ENCODE measurements around the gene GCGR. TPM values are rescaled to one million over a fixed set of nuclear protein-coding genes. Genes with fewer than 3 reads are reported as not detected.

Gene GCGR
- total and polyA plus RNA-seq, 2 of the 13 experiments (the other 11 are each of a cell fraction or from before 2014, with no cell fraction given): 0.04 to 0.13 TPM

DNA sequence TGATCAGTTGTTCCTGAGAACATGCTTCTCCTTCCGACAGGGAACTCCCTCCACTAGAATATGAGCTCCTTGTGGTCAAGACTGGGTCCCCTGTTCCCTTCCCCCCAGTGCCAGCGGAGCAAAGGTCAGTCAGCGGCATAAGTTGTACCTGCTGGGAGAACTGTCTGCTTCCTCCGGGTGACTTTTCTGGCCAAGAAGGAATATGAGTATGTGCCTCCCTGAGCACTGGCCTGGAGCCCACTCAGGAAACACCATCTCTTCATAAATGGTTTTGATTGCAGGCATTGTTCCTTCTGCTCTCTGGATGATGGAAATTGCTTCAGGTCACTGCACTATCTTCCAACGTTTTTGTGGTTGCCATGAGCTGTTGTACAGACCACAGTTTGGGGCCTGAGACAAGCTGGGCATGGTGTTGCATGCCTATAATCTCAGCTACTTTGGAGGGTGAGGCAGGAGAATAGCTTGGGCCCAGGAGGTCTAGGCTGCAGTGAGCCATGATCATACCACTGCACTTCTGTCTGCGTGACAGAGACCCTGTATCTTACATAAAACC is 59.2 kb downstream of the GCGR start (continued):
- no peak for TF ChIP-seq ZMYM3 (CRISPR knock-in tag; IDR thresholded peaks at IDR 0.05)
- no peak for TF ChIP-seq SKI (IDR thresholded peaks at IDR 0.05; ENCODE audit: partially characterized antibody)
- TF ChIP-seq ZNF713 (CRISPR knock-in tag; IDR thresholded peaks at IDR 0.05): no peak
- no peak for TF ChIP-seq ZNF225 (CRISPR knock-in tag; IDR thresholded peaks at IDR 0.05)
- TF ChIP-seq FOXK2 (IDR thresholded peaks at IDR 0.05): no peak
- no peak for TF ChIP-seq AKAP8 (CRISPR knock-in tag; IDR thresholded peaks at IDR 0.05)
- TF ChIP-seq ZNF510 (CRISPR knock-in tag; IDR thresholded peaks at IDR 0.05; ENCODE audit: low read depth): no peak
- TF ChIP-seq, protein P1, sequence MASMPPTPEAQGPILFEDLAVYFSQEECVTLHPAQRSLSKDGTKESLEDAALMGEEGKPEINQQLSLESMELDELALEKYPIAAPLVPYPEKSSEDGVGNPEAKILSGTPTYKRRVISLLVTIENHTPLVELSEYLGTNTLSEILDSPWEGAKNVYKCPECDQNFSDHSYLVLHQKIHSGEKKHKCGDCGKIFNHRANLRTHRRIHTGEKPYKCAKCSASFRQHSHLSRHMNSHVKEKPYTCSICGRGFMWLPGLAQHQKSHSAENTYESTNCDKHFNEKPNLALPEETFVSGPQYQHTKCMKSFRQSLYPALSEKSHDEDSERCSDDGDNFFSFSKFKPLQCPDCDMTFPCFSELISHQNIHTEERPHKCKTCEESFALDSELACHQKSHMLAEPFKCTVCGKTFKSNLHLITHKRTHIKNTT (CRISPR knock-in tag; IDR thresholded peaks at IDR 0.05): no peak
- no peak for TF ChIP-seq MXI1 (IDR thresholded peaks at IDR 0.05; ENCODE audit: borderline replicate concordance, low read depth, low read length)
- TF ChIP-seq HNRNPL (IDR thresholded peaks at IDR 0.05; ENCODE audit: low read depth, low read length): no peak
- TF ChIP-seq YEATS4 (CRISPR knock-in tag; IDR thresholded peaks at IDR 0.05; ENCODE audit: borderline replicate concordance): no peak
- TF ChIP-seq RFX3 (CRISPR knock-in tag; IDR thresholded peaks at IDR 0.05): no peak
- TF ChIP-seq, protein P2, sequence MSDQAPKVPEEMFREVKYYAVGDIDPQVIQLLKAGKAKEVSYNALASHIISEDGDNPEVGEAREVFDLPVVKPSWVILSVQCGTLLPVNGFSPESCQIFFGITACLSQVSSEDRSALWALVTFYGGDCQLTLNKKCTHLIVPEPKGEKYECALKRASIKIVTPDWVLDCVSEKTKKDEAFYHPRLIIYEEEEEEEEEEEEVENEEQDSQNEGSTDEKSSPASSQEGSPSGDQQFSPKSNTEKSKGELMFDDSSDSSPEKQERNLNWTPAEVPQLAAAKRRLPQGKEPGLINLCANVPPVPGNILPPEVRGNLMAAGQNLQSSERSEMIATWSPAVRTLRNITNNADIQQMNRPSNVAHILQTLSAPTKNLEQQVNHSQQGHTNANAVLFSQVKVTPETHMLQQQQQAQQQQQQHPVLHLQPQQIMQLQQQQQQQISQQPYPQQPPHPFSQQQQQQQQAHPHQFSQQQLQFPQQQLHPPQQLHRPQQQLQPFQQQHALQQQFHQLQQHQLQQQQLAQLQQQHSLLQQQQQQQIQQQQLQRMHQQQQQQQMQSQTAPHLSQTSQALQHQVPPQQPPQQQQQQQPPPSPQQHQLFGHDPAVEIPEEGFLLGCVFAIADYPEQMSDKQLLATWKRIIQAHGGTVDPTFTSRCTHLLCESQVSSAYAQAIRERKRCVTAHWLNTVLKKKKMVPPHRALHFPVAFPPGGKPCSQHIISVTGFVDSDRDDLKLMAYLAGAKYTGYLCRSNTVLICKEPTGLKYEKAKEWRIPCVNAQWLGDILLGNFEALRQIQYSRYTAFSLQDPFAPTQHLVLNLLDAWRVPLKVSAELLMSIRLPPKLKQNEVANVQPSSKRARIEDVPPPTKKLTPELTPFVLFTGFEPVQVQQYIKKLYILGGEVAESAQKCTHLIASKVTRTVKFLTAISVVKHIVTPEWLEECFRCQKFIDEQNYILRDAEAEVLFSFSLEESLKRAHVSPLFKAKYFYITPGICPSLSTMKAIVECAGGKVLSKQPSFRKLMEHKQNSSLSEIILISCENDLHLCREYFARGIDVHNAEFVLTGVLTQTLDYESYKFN (CRISPR knock-in tag; conservative IDR thresholded peaks at IDR 0.05): peak; percentile 44
- no peak for TF ChIP-seq SALL1 (CRISPR knock-in tag; IDR thresholded peaks at IDR 0.05)
- peak; percentile 67; the same call in 1 of the 2 replicates for TF ChIP-seq ZNF446 (CRISPR knock-in tag; IDR thresholded peaks at IDR 0.05)
- peak; percentile 54; the same call in 1 of the 2 replicates for TF ChIP-seq PPARG (CRISPR knock-in tag; conservative IDR thresholded peaks at IDR 0.05)
- no peak for TF ChIP-seq ZNF160 (CRISPR knock-in tag; IDR thresholded peaks at IDR 0.05)
- TF ChIP-seq ZNF777 (CRISPR knock-in tag; IDR thresholded peaks at IDR 0.05): no peak
- TF ChIP-seq, protein P3, sequence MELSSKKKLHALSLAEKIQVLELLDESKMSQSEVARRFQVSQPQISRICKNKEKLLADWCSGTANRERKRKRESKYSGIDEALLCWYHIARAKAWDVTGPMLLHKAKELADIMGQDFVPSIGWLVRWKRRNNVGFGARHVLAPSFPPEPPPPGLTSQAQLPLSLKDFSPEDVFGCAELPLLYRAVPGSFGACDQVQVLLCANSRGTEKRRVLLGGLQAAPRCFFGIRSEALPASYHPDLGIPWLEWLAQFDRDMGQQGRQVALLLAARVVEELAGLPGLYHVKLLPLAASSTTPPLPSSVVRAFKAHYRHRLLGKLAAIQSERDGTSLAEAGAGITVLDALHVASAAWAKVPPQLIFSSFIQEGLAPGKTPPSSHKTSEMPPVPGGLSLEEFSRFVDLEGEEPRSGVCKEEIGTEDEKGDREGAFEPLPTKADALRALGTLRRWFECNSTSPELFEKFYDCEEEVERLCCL (CRISPR knock-in tag; IDR thresholded peaks at IDR 0.05; ENCODE audit: borderline replicate concordance): no peak
- no peak for TF ChIP-seq NONO (IDR thresholded peaks at IDR 0.05)
- no peak for TF ChIP-seq NONO (CRISPR knock-in tag; conservative IDR thresholded peaks at IDR 0.05)
- TF ChIP-seq HNF1A (IDR thresholded peaks at IDR 0.05; ENCODE audit: low read depth): no peak
- no peak for TF ChIP-seq HNF1A (CRISPR knock-in tag; IDR thresholded peaks at IDR 0.05; ENCODE audit: borderline replicate concordance)

Measured in HepG2 (cell line).